Naive thymus-derived CD4-positive, alpha-beta T cell (primary cell): ENCODE data around the gene OLFML2A. TPM values are rescaled to one million over a fixed set of nuclear protein-coding genes. Genes with fewer than 3 reads are reported as not detected.

Experiments
- ATAC-seq: fragments of 150-1000 bp; cut with Tn5 transposase; 2 replicates; pipeline ENCODE4 v1.10.0; 2021; ENCODE audit warnings: mild to moderate bottlenecking, moderate library complexity
- CTCF ChIA-PET: fragments of 350-600 bp; sonication (Branson Sonifier 250); formaldehyde crosslinking; loops from one replicate; lab custom pipeline; 2021; ENCODE audit warnings: antibody characterized with exemption; lab: Charles Lee
- POLR2A ChIA-PET: fragments of 350-600 bp; sonication (Branson Sonifier 250); formaldehyde crosslinking; loops from one replicate; lab custom pipeline; 2021; ENCODE audit warnings: antibody characterized with exemption, inconsistent platforms; lab: Charles Lee
- DNase-seq, 9 donors: peaks; one replicate each; pipeline versions ENCODE4 v3.0.0 to v3.0.0-alpha.2; 2020 to 2022; ENCODE audit warnings: mixed read lengths in 1 of 9
- H3K27ac ChIP-seq: one replicate; pipeline ENCODE4 v1.7.0; 2013; ENCODE audit warnings: mild to moderate bottlenecking, low read depth, low read length, moderate library complexity
- H3K27me3 ChIP-seq, 2 donors: one replicate each; pipeline ENCODE4 v1.7.0; 2013; ENCODE audit warnings: low read length in 2 of 2, mild to moderate bottlenecking in 2 of 2, moderate library complexity in 2 of 2; ENCODE audit not compliant: control insufficient read depth in 2 of 2, insufficient read depth in 2 of 2
- H3K36me3 ChIP-seq, 3 experiments: 1 replicate in 2 of 3; 2 replicates in 1 of 3; pipeline ENCODE4 v1.7.0; 2013; ENCODE audit warnings: low read length in 3 of 3, mild to moderate bottlenecking in 3 of 3, moderate library complexity in 1 of 3; ENCODE audit not compliant: insufficient read depth in 3 of 3, control insufficient read depth in 2 of 3
- H3K4me1 ChIP-seq, 2 donors: one replicate each; pipeline ENCODE4 v1.7.0; 2013; ENCODE audit warnings: low read length in 2 of 2, mild to moderate bottlenecking in 2 of 2, moderate library complexity in 1 of 2; ENCODE audit not compliant: control insufficient read depth in 2 of 2, insufficient read depth in 2 of 2
- H3K4me3 ChIP-seq: 2 replicates; pipeline ENCODE4 v1.7.0; 2013; ENCODE audit warnings: mild to moderate bottlenecking, low read length
- H3K9me3 ChIP-seq, 3 experiments: 1 replicate in 2 of 3; 2 replicates in 1 of 3; pipeline ENCODE4 v1.7.0; 2013; ENCODE audit warnings: low read length in 3 of 3; ENCODE audit not compliant: control insufficient read depth in 2 of 3
- H3K27ac Mint-ChIP-seq, 9 donors: one replicate each; pipeline ENCODE4 v1.8.0; 2020 to 2022; ENCODE audit warnings: mixed read lengths in 9 of 9, mild to moderate bottlenecking in 8 of 9, moderate library complexity in 5 of 9, inconsistent platforms in 2 of 9
- H3K27me3 Mint-ChIP-seq, 5 donors: one replicate each; pipeline ENCODE4 v1.8.0; 2021 to 2022; ENCODE audit warnings: mixed read lengths in 5 of 5, mild to moderate bottlenecking in 1 of 5
- H3K36me3 Mint-ChIP-seq, 5 donors: one replicate each; pipeline ENCODE4 v1.8.0; 2020 to 2022; ENCODE audit warnings: mixed read lengths in 5 of 5, mild to moderate bottlenecking in 3 of 5, inconsistent platforms in 1 of 5
- H3K4me1 Mint-ChIP-seq, 7 donors: one replicate each; pipeline ENCODE4 v1.8.0; 2020 to 2022; ENCODE audit warnings: mixed read lengths in 7 of 7, mild to moderate bottlenecking in 3 of 7, inconsistent platforms in 1 of 7
- H3K4me3 Mint-ChIP-seq, 10 donors: one replicate each; pipeline ENCODE4 v1.8.0; 2020 to 2022; ENCODE audit warnings: mild to moderate bottlenecking in 10 of 10, mixed read lengths in 10 of 10, moderate library complexity in 6 of 10, inconsistent platforms in 2 of 10
- H3K9me3 Mint-ChIP-seq, 11 donors: one replicate each; pipeline ENCODE4 v1.8.0; 2020 to 2022; ENCODE audit warnings: mixed read lengths in 11 of 11, mild to moderate bottlenecking in 4 of 11, inconsistent platforms in 1 of 11, moderate library complexity in 1 of 11
- intact Hi-C, 2 donors: fragments of 100-400 bp; cut with micrococcal nuclease; formaldehyde crosslinking; loops; one replicate each; pipeline ENCODE4 v1.15.1; 2023
- polyA plus RNA-seq, 2 donors: library from polyadenylated mRNA; unstranded; fragments of 300-500 nt; fragmentation: Illumina TruSeq; gene quantifications; one replicate each; pipeline ENCODE4 v1.2.3, GENCODE V29; 2021
- total RNA-seq, 6 experiments: library from RNA in 5 of 6; stranded (reverse) in 5 of 6; gene quantifications; 1 replicate in 5 of 6; 2 replicates in 1 of 6; pipeline ENCODE4 v1.2.3 and lab custom pipeline; 2021 to 2026

The OLFML2A gene
- total and polyA plus RNA-seq, 7 experiments from 2014 or later, result 0.51 TPM; not detected in 6

GRCh38 chr9:124739360-124739759 lies 37.6 kb upstream of the OLFML2A start:
- H3K4me1 Mint-ChIP-seq, result peaks cover 0 to 24% (median 0%) of the 10 kb centered on the region in 7 donors
- no peak overlapping the region for H3K27ac Mint-ChIP-seq
- Histone ChIP-seq H3K4me3 (no peak overlapping the region), H3K27ac (no peak overlapping the region), H3K9me3 (no peaks in the 10 kb centered on the region), H3K36me3 (no peaks in the 10 kb centered on the region), H3K27me3 (no peaks in the 10 kb centered on the region), H3K4me1 (no peaks in the 10 kb centered on the region)
- H3K36me3 Mint-ChIP-seq, result no peaks in the 10 kb centered on the region
- ATAC-seq, result no peak
- no peak overlapping the region for H3K4me3 Mint-ChIP-seq
- peaks cover 0 to 20% (median 7%) of the 10 kb centered on the region in 5 donors for H3K27me3 Mint-ChIP-seq
- intact Hi-C loops, result no loop called here
- H3K9me3 Mint-ChIP-seq, result no peaks in the 10 kb centered on the region
- ChIA-PET POLR2A (no interaction called here), CTCF (no interaction called here)
- no peak for DNase-seq

- no peaks in the 10 kb centered on the region for H3K9me3 ChIP-seq
- Mint-ChIP-seq H3K27me3 (peaks cover 0 to 19% (median 10%) of the 10 kb centered on the region in 5 donors), H3K27ac (no peak overlapping the region), H3K9me3 (no peaks in the 10 kb centered on the region), H3K4me3 (no peak overlapping the region), H3K36me3 (no peaks in the 10 kb centered on the region), H3K4me1 (peaks cover 0 to 10% (median 0%) of the 10 kb centered on the region in 7 donors)
- no peaks in the 10 kb centered on the region for H3K4me1 ChIP-seq
- H3K27me3 ChIP-seq, result no peaks in the 10 kb centered on the region
- intact Hi-C loops, result no loop called here
- no peak for DNase-seq
- no peak overlapping the region for H3K4me3 ChIP-seq
- H3K36me3 ChIP-seq, result no peaks in the 10 kb centered on the region
- POLR2A ChIA-PET, result no interaction called here
- CTCF ChIA-PET, result interaction anchor here (1.1 kb wide), 1 partner anchor 124 kb away, joined by 3 read pairs; no protein-coding TSS in a partner anchor
- H3K27ac ChIP-seq, result no peak overlapping the region
- no peak for ATAC-seq
These were observed 35.8 kb upstream of the OLFML2A start for GRCh38 chr9:124741149-124741548.

GRCh38 chr9:124741662-124742061 lies 35.3 kb upstream of the OLFML2A start:
- Mint-ChIP-seq H3K27ac (no peak overlapping the region), H3K4me1 (peaks cover 0 to 8% (median 0%) of the 10 kb centered on the region in 7 donors), H3K36me3 (no peaks in the 10 kb centered on the region), H3K4me3 (no peak overlapping the region), H3K27me3 (peaks cover 0 to 21% (median 7%) of the 10 kb centered on the region in 5 donors), H3K9me3 (no peaks in the 10 kb centered on the region)
- intact Hi-C loops, result no loop called here
- Histone ChIP-seq H3K27me3 (no peaks in the 10 kb centered on the region), H3K4me3 (no peak overlapping the region), H3K9me3 (no peaks in the 10 kb centered on the region), H3K4me1 (no peaks in the 10 kb centered on the region), H3K36me3 (no peaks in the 10 kb centered on the region), H3K27ac (no peak overlapping the region)
- DNase-seq, result no peak
- POLR2A ChIA-PET, result no interaction called here
- ATAC-seq, result no peak
- CTCF ChIA-PET, result interaction anchor here (1.1 kb wide), 1 partner anchor 124 kb away, joined by 3 read pairs; no protein-coding TSS in a partner anchor

- no peaks in the 10 kb centered on the region for H3K9me3 ChIP-seq
- POLR2A ChIA-PET, result no interaction called here
These were observed 34.0 kb upstream of the OLFML2A start for GRCh38 chr9:124742940-124743339.

GRCh38 chr9:124743686-124744348 lies 33.1 kb upstream of the OLFML2A start:
- Mint-ChIP-seq H3K27ac (no peak overlapping the region), H3K4me1 (peaks cover 0 to 5% (median 0%) of the 10 kb centered on the region in 7 donors), H3K36me3 (no peaks in the 10 kb centered on the region), H3K4me3 (no peak overlapping the region), H3K27me3 (peaks cover 11 to 24% (median 15%) of the 10 kb centered on the region in 5 donors), H3K9me3 (no peaks in the 10 kb centered on the region)
- ChIA-PET CTCF (interaction anchor here (0.6 kb wide), 1 partner anchor 11 kb away, joined by 4 read pairs; no protein-coding TSS in a partner anchor), POLR2A (no interaction called here)
- intact Hi-C loops, result no loop called here
- Histone ChIP-seq H3K27ac (no peak overlapping the region), H3K36me3 (no peaks in the 10 kb centered on the region), H3K4me3 (no peak overlapping the region), H3K4me1 (no peaks in the 10 kb centered on the region), H3K9me3 (no peaks in the 10 kb centered on the region), H3K27me3 (no peaks in the 10 kb centered on the region)
- DNase-seq, result no peak
- ATAC-seq, result no peak

More at GRCh38 chr9:124742940-124743339, 34.0 kb upstream of the OLFML2A start:
- intact Hi-C loops, result no loop called here
- no peak overlapping the region for H3K4me3 Mint-ChIP-seq
- H3K27ac ChIP-seq, result no peak overlapping the region
- DNase-seq (no peak), ATAC-seq (no peak)
- CTCF ChIA-PET, result interaction anchor here (1.2 kb wide), 1 partner anchor 126 kb away, joined by 5 read pairs; no protein-coding TSS in a partner anchor
- peaks cover 9 to 20% (median 12%) of the 10 kb centered on the region in 5 donors for H3K27me3 Mint-ChIP-seq
- no peaks in the 10 kb centered on the region for H3K4me1 ChIP-seq
- no peak overlapping the region for H3K4me3 ChIP-seq
- no peaks in the 10 kb centered on the region for H3K27me3 ChIP-seq
- no peaks in the 10 kb centered on the region for H3K9me3 Mint-ChIP-seq
- H3K4me1 Mint-ChIP-seq, result peaks cover 0 to 5% (median 0%) of the 10 kb centered on the region in 7 donors
- no peaks in the 10 kb centered on the region for H3K36me3 ChIP-seq
- no peak overlapping the region for H3K27ac Mint-ChIP-seq
- H3K36me3 Mint-ChIP-seq, result no peaks in the 10 kb centered on the region

GRCh38 chr9:124747065-124747464 lies 29.9 kb upstream of the OLFML2A start:
- H3K4me1 ChIP-seq, result no peaks in the 10 kb centered on the region
- H3K9me3 ChIP-seq, result no peaks in the 10 kb centered on the region
- H3K36me3 Mint-ChIP-seq, result no peaks in the 10 kb centered on the region
- no peaks in the 10 kb centered on the region for H3K27me3 ChIP-seq
- no peaks in the 10 kb centered on the region for H3K36me3 ChIP-seq
- no peak overlapping the region for H3K4me3 Mint-ChIP-seq
- no peak overlapping the region for H3K27ac Mint-ChIP-seq
- H3K4me1 Mint-ChIP-seq, result peaks cover 0 to 5% (median 0%) of the 10 kb centered on the region in 7 donors
- H3K27ac ChIP-seq, result no peak overlapping the region
- intact Hi-C loops, result no loop called here
- CTCF ChIA-PET, result no interaction called here
- POLR2A ChIA-PET, result no interaction called here
- ATAC-seq (no peak), DNase-seq (no peak)
- peaks cover 21 to 28% (median 23%) of the 10 kb centered on the region in 5 donors for H3K27me3 Mint-ChIP-seq
- no peak overlapping the region for H3K4me3 ChIP-seq
- H3K9me3 Mint-ChIP-seq, result no peaks in the 10 kb centered on the region

- Histone ChIP-seq H3K4me3 (no peak overlapping the region), H3K27me3 (no peaks in the 10 kb centered on the region), H3K36me3 (no peaks in the 10 kb centered on the region), H3K4me1 (no peaks in the 10 kb centered on the region), H3K27ac (no peak overlapping the region), H3K9me3 (no peaks in the 10 kb centered on the region)
- Mint-ChIP-seq H3K27me3 (peaks cover 28 to 38% (median 32%) of the 10 kb centered on the region in 5 donors), H3K27ac (no peak overlapping the region), H3K36me3 (no peaks in the 10 kb centered on the region), H3K4me3 (no peak overlapping the region), H3K4me1 (no peaks in the 10 kb centered on the region), H3K9me3 (no peaks in the 10 kb centered on the region)
- DNase-seq (no peak), ATAC-seq (no peak)
- intact Hi-C loops, result no loop called here
- ChIA-PET CTCF (interaction anchor here (0.7 kb wide), 1 partner anchor 47 kb away, joined by 7 read pairs; no protein-coding TSS in a partner anchor), POLR2A (no interaction called here)
These were observed 27.6 kb upstream of the OLFML2A start for GRCh38 chr9:124749284-124749683.
